Lung microvascular endothelial cell (primary cell): ENCODE results near the gene RPLP2. TPM values are rescaled to one million over a fixed set of nuclear protein-coding genes. Genes with fewer than 3 reads are reported as not detected.

Experiments
- total RNA-seq: library from RNA; depleted of rRNA; stranded (reverse); fragments of >200 nt; gene quantifications from 2 replicates; pipeline ENCODE4 v1.2.1, GENCODE V29; 2014

Gene RPLP2
- total RNA-seq, 1 donor from 2014 or later: 383 TPM

Other genes with a start within 250 kb of the RPLP2 start
- gene LMNTD2, start 249.2 kb upstream of the RPLP2 start, total RNA-seq: 1.1 and 1.4 TPM in 2 replicates
- 13.5 and 18.1 TPM in 2 replicates for gene RASSF7, start 249.0 kb upstream of the RPLP2 start, total RNA-seq
- 11.6 and 16.9 TPM in 2 replicates for gene PHRF1, start 233.5 kb upstream of the RPLP2 start, total RNA-seq
- 7.6 and 10.9 TPM in 2 replicates for gene IRF7, start 194.0 kb upstream of the RPLP2 start, total RNA-seq
- gene CDHR5, start 185.0 kb upstream of the RPLP2 start, total RNA-seq: not detected in 2 replicates
- gene SCT, start 182.8 kb upstream of the RPLP2 start, total RNA-seq: not detected in 2 replicates
- gene DRD4, start 172.7 kb upstream of the RPLP2 start, total RNA-seq: not detected in 2 replicates
- gene DEAF1, start 114.7 kb upstream of the RPLP2 start, total RNA-seq: 26.8 and 27.4 TPM in 2 replicates
- 4.8 and 8.5 TPM in 2 replicates for gene TMEM80, start 114.2 kb upstream of the RPLP2 start, total RNA-seq
- 0.99 and 2.6 TPM in 2 replicates for gene EPS8L2, start 103.7 kb upstream of the RPLP2 start, total RNA-seq
- gene TALDO1, start 62.5 kb upstream of the RPLP2 start, total RNA-seq: 86.7 and 121 TPM in 2 replicates
- gene GATD1, start 32.5 kb upstream of the RPLP2 start, total RNA-seq: 17.0 and 21.4 TPM in 2 replicates
- gene CEND1, start 19.9 kb upstream of the RPLP2 start, total RNA-seq: under 0.01 TPM in 2 replicates
- 4.1 and 6.3 TPM in 2 replicates for gene SLC25A22, start 11.7 kb upstream of the RPLP2 start, total RNA-seq
- gene PIDD1, start 4.7 kb upstream of the RPLP2 start, total RNA-seq: 3.7 and 4.8 TPM in 2 replicates
- gene PNPLA2, start 8.9 kb downstream of the RPLP2 start, total RNA-seq: 33.3 and 50.6 TPM in 2 replicates
- 11.6 and 15.9 TPM in 2 replicates for gene CRACR2B, start 18.0 kb downstream of the RPLP2 start, total RNA-seq
- 460 and 726 TPM in 2 replicates for gene CD151, start 23.0 kb downstream of the RPLP2 start, total RNA-seq
- 246 and 284 TPM in 2 replicates for gene POLR2L, start 32.6 kb downstream of the RPLP2 start, total RNA-seq
- gene TSPAN4, start 32.9 kb downstream of the RPLP2 start, total RNA-seq: 79.8 and 182 TPM in 2 replicates
- gene CHID1, start 100.8 kb downstream of the RPLP2 start, total RNA-seq: 28.8 and 42.3 TPM in 2 replicates
- gene AP2A2, start 115.9 kb downstream of the RPLP2 start, total RNA-seq: 23.1 and 26.0 TPM in 2 replicates
- gene MUC6, start 226.8 kb downstream of the RPLP2 start, total RNA-seq: not detected in 2 replicates